NCI-H2081 treated with DMSO at 0.1 percent for 48 hours (cell line): ENCODE measurements around the gene SPTBN4.
"Not testable (repeated sequence)": the region's sequence is repeated elsewhere in the genome, so short reads cannot be mapped to it uniquely, and the experiment has no call there.

ENCODE experiments used
- DNase-seq: peaks from one replicate; lab custom pipeline; 2025; lab: John Stamatoyannopoulos, UW

The SPTBN4 gene

GRCh38 chr19:40621283-40621682 is 154.5 kb downstream of the SPTBN4 start:
- no peak for DNase-seq

GRCh38 chr19:40621966-40622772 is 155.4 kb downstream of the SPTBN4 start:
- DNase-seq = no peak

DNA sequence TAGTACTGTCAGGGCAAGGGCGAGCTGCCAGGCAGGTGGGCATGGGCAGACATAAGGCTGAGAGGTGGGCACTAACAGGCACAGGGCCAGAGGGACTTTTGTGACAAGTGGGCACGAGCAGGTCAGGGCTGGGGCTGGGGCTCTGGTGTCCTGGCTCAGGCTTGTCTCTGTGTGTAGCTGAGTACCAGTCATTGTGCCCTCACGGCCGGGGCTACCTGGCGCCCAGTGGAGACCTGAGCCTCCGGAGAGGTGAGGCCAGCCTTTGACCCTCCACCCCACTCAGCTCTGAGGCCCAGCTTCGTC is 155.9 kb downstream of the SPTBN4 start:
- DNase-seq = no peak

DNA sequence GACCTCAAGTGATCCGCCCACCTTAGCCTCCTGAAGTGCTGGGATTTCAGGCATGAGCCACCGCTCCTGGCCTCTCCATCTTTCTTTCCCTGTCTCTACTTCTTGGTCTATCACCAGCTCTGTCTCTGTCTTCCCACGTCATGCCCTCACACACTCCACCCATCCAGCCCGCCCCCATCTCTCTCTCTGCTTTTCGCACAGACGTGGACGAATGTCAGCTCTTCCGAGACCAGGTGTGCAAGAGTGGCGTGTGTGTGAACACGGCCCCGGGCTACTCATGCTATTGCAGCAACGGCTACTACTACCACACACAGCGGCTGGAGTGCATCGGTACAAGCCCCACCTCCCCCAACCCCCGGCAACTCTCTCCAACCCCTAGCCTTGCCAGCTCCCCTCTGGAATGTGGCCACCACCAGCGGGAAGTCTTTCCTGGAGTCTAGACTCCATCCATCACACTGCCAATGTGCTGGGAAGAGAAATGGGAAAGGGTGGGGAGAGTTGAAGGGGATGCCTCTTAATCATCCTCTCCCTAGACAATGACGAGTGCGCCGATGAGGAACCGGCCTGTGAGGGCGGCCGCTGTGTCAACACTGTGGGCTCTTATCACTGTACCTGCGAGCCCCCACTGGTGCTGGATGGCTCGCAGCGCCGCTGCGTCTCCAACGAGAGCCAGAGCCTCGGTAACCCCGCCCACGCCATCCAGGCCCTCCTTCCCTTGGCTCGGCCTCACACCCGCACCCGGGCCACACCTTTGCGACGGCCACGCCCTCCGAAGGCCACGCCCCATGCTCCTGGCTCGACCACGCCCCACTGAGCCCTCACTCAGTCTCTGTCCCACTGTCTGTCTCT is 156.8 kb downstream of the SPTBN4 start:
- DNase-seq = peak; percentile 4

- DNase-seq = not testable (repeated sequence)
Measured at GRCh38 chr19:40624369-40625153, 157.8 kb downstream of the SPTBN4 start.

- no peak for DNase-seq
Measured at GRCh38 chr19:40625406-40626120, 158.8 kb downstream of the SPTBN4 start.
